GM12891 (cell line): ENCODE data around the gene SPATA1.

Source experiments
- POLR2A ChIP-seq: IDR thresholded peaks from 2 replicates; pipeline ENCODE4 v1.6.1; 2011; ENCODE audit warnings: low read depth, low read length, control low read depth
- POLR2AphosphoS5 ChIP-seq: IDR thresholded peaks from 2 replicates; pipeline ENCODE4 v1.6.1; 2011; ENCODE audit warnings: low read depth, low read length, control low read depth

GRCh38 chr1:84574936-84575335, 68.8 kb downstream of the SPATA1 start:
- TF ChIP-seq POLR2A (no peak), POLR2AphosphoS5 (no peak)
